GM18951 (cell line): ENCODE results near the gene MYH14.

Source experiments
- POLR2A ChIP-seq: IDR thresholded peaks from 4 replicates; pipeline ENCODE4 v1.6.1; 2011; ENCODE audit warnings: mild to moderate bottlenecking; ENCODE audit not compliant: insufficient read length, insufficient read depth; ENCODE audit errors: extremely low read depth
- in situ Hi-C: fragments of 300-500 bp; cut with MboI; formaldehyde crosslinking; loops from one replicate; pipeline ENCODE4 v1.12.0; 2022; ENCODE audit warnings: low sequenced_read_pairs, mixed read lengths, inconsistent platforms; ENCODE audit not compliant: unreplicated experiment

MYH14 gene

DNA sequence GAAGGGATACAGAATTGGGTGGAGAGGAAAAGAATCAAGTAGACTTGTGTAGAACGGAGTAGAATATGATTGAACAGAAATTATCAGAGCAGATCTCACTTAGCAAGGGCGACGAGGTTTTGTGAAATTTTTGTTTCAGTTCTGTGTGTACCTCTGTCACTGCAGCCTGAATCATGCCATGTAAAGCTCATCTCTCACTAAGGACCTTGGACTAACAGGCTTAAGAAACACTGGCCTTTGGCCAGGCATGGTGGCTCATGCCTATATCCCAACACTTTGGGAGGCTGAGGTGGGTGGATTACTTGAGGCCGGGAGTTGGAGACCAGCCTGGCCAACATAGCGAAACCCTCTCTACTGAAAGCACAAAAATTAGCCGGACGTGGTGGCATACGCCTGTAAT, 62.6 kb downstream of the MYH14 start:
- in situ Hi-C loops, result loop anchor here (10.0 kb wide), 1 partner anchor 91 kb away; no protein-coding TSS in a partner anchor
- no peak for TF ChIP-seq POLR2A

DNA sequence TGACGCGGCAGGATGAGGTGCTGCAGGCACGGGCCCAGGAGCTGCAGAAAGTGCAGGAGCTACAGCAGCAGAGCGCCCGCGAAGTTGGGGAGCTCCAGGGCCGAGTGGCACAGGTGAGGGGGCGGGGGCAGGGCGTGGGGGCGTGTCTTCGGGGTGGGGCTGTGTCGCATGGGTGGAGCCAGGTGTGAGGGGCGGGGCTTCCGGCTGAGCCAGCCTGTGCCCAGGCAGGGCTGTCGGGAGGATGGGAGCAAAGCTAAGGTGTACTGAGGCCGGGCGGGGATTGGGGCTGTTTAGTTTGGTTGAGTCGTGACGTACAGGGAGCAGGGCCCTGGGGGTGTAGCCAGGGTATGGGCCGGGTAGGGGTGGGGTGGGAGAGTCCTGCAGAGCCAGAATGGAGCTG, 63.5 kb downstream of the MYH14 start:
- in situ Hi-C loops, result loop anchor here (10.0 kb wide), 1 partner anchor 92 kb away; no protein-coding TSS in a partner anchor
- TF ChIP-seq POLR2A, result no peak

DNA sequence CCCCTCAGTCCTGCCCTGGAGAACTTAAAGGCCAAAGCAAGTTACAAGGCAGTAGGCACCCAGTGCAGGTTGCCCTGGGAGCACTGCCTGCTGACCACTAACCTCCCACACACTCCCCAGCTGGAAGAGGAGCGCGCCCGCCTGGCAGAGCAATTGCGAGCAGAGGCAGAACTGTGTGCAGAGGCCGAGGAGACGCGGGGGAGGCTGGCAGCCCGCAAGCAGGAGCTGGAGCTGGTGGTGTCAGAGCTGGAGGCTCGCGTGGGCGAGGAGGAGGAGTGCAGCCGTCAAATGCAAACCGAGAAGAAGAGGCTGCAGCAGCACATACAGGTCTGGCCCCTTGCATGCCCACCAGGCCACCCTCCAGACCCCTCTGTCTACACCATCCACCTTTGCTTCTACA, 64.6 kb downstream of the MYH14 start:
- no peak for TF ChIP-seq POLR2A
- in situ Hi-C loops, result loop anchor here (10.0 kb wide), 1 partner anchor 93 kb away; no protein-coding TSS in a partner anchor

DNA sequence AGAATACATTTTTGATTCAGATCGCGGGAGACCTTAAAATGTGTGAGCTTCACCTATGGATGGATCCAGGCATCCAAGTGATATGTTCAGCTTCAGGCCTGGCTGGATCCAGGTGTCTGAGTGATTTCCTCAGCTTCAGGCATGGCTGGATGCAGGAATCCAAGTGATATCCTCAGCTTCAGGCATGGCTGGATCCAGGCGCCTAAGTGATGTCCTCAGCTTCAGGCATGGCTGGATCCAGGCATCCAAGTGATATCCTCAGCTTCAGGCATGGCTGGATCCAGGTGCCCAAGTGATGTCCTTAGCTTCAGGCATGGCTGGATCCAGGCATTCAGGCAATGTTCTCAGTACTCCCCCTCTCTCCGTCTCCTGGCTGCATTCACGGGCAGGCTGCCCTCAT, 65.1 kb downstream of the MYH14 start:
- no peak for TF ChIP-seq POLR2A
- in situ Hi-C loops, result loop anchor here (10.0 kb wide), 1 partner anchor 94 kb away; no protein-coding TSS in a partner anchor

GRCh38 chr19:50269653-50270052, 66.2 kb downstream of the MYH14 start:
- no peak for TF ChIP-seq POLR2A
- in situ Hi-C loops, result loop anchor here (10.0 kb wide), 1 partner anchor 95 kb away; no protein-coding TSS in a partner anchor

- TF ChIP-seq POLR2A, result no peak
- in situ Hi-C loops, result no loop called here
Observed at GRCh38 chr19:50272263-50272897, 69.0 kb downstream of the MYH14 start.

DNA sequence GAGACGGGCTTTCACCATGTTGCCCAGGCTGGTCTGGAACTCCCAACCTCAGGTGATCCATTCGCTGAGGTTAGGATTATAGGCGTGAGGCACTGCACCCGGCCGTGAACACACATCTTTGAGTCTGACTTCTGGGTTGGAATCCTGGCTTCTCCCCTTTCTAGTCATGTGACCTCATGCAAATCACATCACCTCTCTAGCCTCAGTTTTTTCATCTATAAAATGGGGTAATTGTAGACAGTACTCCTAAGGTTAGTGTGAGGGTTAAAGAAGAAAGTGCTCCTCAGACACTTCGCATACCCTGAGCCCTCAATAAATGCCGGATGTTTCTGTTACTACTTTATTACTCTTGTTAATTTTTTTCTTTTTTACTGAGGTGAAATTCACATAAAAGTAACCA, 70.4 kb downstream of the MYH14 start:
- in situ Hi-C loops, result no loop called here

GRCh38 chr19:50275577-50276368, 72.4 kb downstream of the MYH14 start:
- in situ Hi-C loops, result no loop called here
- TF ChIP-seq POLR2A, result no peak

More for the DNA sequence above, 70.4 kb downstream of the MYH14 start:
- no peak for TF ChIP-seq POLR2A

GRCh38 chr19:50276370-50277063, 73.1 kb downstream of the MYH14 start:
- in situ Hi-C loops, result no loop called here

DNA sequence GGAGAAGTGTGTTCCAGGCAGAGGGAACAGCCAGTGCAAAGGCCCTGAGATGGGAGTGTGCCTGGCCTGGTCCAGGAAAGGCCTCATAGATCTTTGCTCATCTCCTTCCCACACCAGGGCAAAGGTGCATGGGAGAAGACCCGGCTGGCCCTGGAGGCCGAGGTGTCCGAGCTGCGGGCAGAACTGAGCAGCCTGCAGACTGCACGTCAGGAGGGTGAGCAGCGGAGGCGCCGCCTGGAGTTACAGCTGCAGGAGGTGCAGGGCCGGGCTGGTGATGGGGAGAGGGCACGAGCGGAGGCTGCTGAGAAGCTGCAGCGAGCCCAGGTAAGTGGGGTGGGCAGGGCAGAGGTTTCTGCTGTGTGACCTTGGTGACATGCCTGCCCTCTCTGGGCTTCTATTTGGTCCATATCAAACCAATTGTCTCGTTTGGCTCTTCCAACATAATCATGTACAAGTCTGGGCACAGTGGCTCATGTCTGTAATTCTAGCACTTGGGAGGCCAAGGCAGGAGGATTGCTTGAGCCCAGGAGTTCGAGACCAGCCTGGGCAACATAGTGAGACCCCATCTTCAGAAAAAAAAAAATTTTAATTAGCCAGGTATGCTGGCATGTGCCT, 74.7 kb downstream of the MYH14 start:
- in situ Hi-C loops, result no loop called here
- no peak for TF ChIP-seq POLR2A

More at GRCh38 chr19:50276370-50277063, 73.1 kb downstream of the MYH14 start:
- no peak for TF ChIP-seq POLR2A

DNA sequence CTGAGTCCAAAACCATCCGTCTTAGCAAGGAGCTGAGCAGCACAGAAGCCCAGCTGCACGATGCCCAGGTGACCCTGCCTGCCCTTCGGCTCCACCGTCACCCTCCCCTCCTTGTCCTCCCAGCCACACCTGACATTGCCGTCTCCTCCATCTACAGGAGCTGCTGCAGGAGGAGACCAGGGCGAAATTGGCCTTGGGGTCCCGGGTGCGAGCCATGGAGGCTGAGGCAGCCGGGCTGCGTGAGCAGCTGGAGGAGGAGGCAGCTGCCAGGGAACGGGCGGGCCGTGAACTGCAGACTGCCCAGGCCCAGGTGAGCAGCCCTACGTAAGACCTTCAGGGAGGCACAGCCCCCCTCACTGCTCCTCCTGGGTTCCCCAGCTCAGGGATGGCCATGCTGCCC, 76.7 kb downstream of the MYH14 start:
- in situ Hi-C loops, result no loop called here
- no peak for TF ChIP-seq POLR2A

DNA sequence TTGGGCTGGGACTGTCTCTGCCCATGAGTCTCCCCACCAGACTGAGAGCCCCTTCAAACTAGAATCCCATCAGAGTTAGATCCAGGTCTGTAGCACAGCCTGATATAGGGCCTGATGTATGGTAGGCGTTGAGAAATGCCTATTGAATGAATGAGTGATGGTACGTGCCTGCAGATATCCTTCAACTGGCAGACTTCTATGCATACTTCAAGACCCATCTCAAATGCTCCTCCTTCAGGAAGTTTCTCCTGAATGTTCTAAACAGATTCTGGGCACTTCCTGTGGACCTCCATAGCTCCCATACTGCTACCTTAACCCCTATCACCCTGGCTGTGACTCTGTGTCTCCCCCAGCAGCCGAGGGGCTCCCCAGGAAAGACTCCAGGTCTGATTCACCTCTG, 77.6 kb downstream of the MYH14 start:
- in situ Hi-C loops, result no loop called here
- no peak for TF ChIP-seq POLR2A

GRCh38 chr19:50281491-50281890, 78.1 kb downstream of the MYH14 start:
- in situ Hi-C loops, result no loop called here
- TF ChIP-seq POLR2A, result no peak

DNA sequence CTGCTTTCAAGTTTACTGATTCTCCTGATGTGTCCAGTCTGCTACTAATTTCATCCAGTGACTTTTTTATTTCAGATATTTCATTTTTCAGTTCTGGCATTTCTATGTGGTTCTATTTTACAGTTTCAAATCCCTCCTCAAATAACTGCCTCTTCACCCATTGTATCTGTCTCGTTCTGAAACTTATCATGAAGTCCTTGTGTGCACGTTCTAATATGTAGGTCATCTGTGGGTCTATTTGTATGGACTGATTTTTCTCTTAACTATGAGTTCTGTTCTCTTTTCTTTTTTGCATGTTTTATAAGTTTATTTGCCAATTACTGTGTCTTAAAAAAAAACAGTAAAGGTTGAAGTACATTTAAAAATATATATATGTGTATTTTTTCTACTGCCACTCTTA, 82.4 kb downstream of the MYH14 start:
- TF ChIP-seq POLR2A, result no peak
- in situ Hi-C loops, result no loop called here
